Hepatocyte (in vitro differentiated cells): ENCODE data around the gene LRP1B. TPM values are rescaled to one million over a fixed set of nuclear protein-coding genes. Genes with fewer than 3 reads are reported as not detected.
"Not testable (repeated sequence)": the region's sequence is repeated elsewhere in the genome, so short reads cannot be mapped to it uniquely, and the experiment has no call there.

ENCODE experiments used
- DNase-seq: peaks from one replicate; pipeline ENCODE4 v3.0.0-alpha.2; 2016; ENCODE audit warnings: low spot score
- H2AFZ ChIP-seq: fragments of 200-600 bp; sonication (generic); 2 replicates; pipeline ENCODE4 v1.6.0; 2016; ENCODE audit warnings: antibody characterized with exemption, mild to moderate bottlenecking
- H3K27ac ChIP-seq: fragments of 200-600 bp; sonication (generic); 2 replicates; pipeline ENCODE4 v1.5.1; 2016; ENCODE audit warnings: mild to moderate bottlenecking
- H3K27me3 ChIP-seq: fragments of 200-600 bp; sonication (generic); 2 replicates; pipeline ENCODE4 v1.6.1; 2016
- H3K36me3 ChIP-seq: fragments of 200-600 bp; sonication (generic); replicated peaks from 2 replicates; pipeline ENCODE4 v1.5.1; 2016; ENCODE audit warnings: low read depth; ENCODE audit not compliant: insufficient read depth
- H3K4me1 ChIP-seq: fragments of 200-600 bp; sonication (generic); 2 replicates; pipeline ENCODE4 v1.5.1; 2016; ENCODE audit warnings: mild to moderate bottlenecking, moderate library complexity; ENCODE audit not compliant: insufficient read depth
- H3K4me2 ChIP-seq: fragments of 200-600 bp; sonication (generic); 2 replicates; pipeline ENCODE4 v1.6.0; 2016
- H3K4me3 ChIP-seq: fragments of 200-600 bp; sonication (generic); 2 replicates; pipeline ENCODE4 v1.5.1; 2016; ENCODE audit warnings: mild to moderate bottlenecking
- H3K79me2 ChIP-seq: fragments of 200-600 bp; sonication (generic); 2 replicates; pipeline ENCODE4 v1.6.0; 2017; ENCODE audit warnings: mild to moderate bottlenecking
- H3K9me2 ChIP-seq: fragments of 200-600 bp; sonication (generic); replicated peaks from 2 replicates; pipeline ENCODE4 v1.6.0; 2017; ENCODE audit warnings: mild to moderate bottlenecking; ENCODE audit not compliant: insufficient read depth
- H3K9me3 ChIP-seq: fragments of 200-600 bp; sonication (generic); 2 replicates; pipeline ENCODE4 v1.5.1; 2016; ENCODE audit warnings: low read depth, mild to moderate bottlenecking
- H4K20me1 ChIP-seq: fragments of 200-600 bp; sonication (generic); 2 replicates; pipeline ENCODE4 v1.6.0; 2016; ENCODE audit warnings: mild to moderate bottlenecking; ENCODE audit not compliant: insufficient read depth, poor library complexity, severe bottlenecking
- EZH2 ChIP-seq: fragments of 200-600 bp; sonication (generic); IDR thresholded peaks from 2 replicates; pipeline ENCODE4 v1.6.1; 2016; ENCODE audit warnings: antibody characterized with exemption, mild to moderate bottlenecking, borderline replicate concordance
- EZH2phosphoT487 ChIP-seq: fragments of 200-600 bp; sonication (generic); IDR thresholded peaks from one replicate; pipeline ENCODE4 v1.6.1; 2018; ENCODE audit warnings: antibody characterized with exemption, mild to moderate bottlenecking, low read depth, moderate library complexity; ENCODE audit not compliant: unreplicated experiment, severe bottlenecking
- WGBS: methylation state at CpG from one replicate; pipeline ENCODE4 v1.1.6; 2016; ENCODE audit warnings: low lambda C conversion rate; ENCODE audit errors: missing lambda C conversion rate; 5-methylcytosine and 5-hydroxymethylcytosine counted together
- polyA plus RNA-seq: library from polyadenylated mRNA; unstranded; fragments of >200 nt; fragmentation: Nextera tagmentation; extraction: Ambion mirVana; gene quantifications from 2 replicates; pipeline ENCODE4 v1.2.1, GENCODE V29; 2016
- total RNA-seq: library from RNA; depleted of rRNA; stranded (reverse); fragments of >200 nt; gene quantifications from 2 replicates; pipeline ENCODE4 v1.2.3, GENCODE V29; 2014
- TF ChIP-seq, protein P1 (sequence below): fragments of 200-600 bp; sonication (generic); IDR thresholded peaks from 2 replicates; pipeline ENCODE4 v1.5.1; 2016; ENCODE audit warnings: antibody characterized with exemption, mild to moderate bottlenecking; ENCODE audit not compliant: poor library complexity

Gene LRP1B
- total and polyA plus RNA-seq, 2 experiments from 2014 or later, result 0.65 to 2.0 TPM

DNA sequence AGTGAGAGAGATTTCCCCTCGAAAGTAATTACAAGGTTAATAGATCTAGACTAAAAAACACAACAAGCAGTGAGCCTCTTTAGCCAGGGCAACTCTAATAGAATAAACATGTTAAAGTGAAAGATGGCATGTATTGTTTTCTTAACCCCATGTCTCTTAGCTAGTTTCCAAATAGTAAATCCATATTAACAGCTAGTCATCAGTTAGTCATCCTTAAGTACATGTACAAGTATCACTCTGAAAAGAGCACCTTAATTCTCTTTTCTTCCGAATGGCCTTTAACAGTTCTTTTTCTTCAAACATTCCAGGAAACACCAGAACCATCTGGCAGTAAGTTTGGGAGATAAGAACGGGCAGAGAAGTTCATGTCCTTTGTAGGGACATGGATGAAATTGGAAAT is 1480.0 kb downstream of the LRP1B start:
- no peaks in the 10 kb centered on the region for H3K9me3 ChIP-seq
- 69% methylated on average over 3 of the region's 3 CpGs for WGBS
- no peak overlapping the region for H3K4me3 ChIP-seq
- no peaks in the 10 kb centered on the region for H3K4me1 ChIP-seq
- no peaks in the 10 kb centered on the region for H3K79me2 ChIP-seq
- no peak for TF ChIP-seq EZH2
- no peak for TF ChIP-seq EZH2phosphoT487
- TF ChIP-seq, protein P1, sequence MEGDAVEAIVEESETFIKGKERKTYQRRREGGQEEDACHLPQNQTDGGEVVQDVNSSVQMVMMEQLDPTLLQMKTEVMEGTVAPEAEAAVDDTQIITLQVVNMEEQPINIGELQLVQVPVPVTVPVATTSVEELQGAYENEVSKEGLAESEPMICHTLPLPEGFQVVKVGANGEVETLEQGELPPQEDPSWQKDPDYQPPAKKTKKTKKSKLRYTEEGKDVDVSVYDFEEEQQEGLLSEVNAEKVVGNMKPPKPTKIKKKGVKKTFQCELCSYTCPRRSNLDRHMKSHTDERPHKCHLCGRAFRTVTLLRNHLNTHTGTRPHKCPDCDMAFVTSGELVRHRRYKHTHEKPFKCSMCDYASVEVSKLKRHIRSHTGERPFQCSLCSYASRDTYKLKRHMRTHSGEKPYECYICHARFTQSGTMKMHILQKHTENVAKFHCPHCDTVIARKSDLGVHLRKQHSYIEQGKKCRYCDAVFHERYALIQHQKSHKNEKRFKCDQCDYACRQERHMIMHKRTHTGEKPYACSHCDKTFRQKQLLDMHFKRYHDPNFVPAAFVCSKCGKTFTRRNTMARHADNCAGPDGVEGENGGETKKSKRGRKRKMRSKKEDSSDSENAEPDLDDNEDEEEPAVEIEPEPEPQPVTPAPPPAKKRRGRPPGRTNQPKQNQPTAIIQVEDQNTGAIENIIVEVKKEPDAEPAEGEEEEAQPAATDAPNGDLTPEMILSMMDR, result no peak
- no peak overlapping the region for H3K4me2 ChIP-seq
- H3K36me3 ChIP-seq, result no peaks in the 10 kb centered on the region
- no peaks in the 10 kb centered on the region for H4K20me1 ChIP-seq
- H3K27ac ChIP-seq, result no peak overlapping the region
- H3K27me3 ChIP-seq, result no peaks in the 10 kb centered on the region
- no peak overlapping the region for H2AFZ ChIP-seq
- DNase-seq, result no peak
- H3K9me2 ChIP-seq, result no peaks in the 10 kb centered on the region

DNA sequence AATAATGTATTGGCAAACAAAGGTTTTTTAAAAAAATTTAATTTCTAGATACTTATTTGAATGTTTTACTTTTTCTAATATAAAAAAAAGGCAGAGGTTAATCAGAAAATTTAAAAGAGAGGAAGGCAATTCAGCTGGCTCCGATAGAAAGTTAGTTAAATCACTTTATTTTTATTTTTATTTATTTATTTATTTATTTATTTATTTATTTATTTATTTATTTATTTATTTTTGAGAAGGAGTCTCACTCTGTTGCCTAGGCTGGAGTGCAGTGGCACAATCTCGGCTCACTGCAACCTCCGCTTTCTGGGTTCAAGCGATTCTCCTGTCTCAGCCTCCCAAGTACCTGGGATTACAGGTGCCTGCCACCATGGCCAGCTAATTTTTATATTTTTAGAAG is 1480.7 kb downstream of the LRP1B start:
- H3K4me2 ChIP-seq, H3K4me1 ChIP-seq, H3K79me2 ChIP-seq, H4K20me1 ChIP-seq, H3K27ac ChIP-seq, H3K4me3 ChIP-seq, H3K9me2 ChIP-seq, H3K27me3 ChIP-seq, H3K9me3 ChIP-seq, H2AFZ ChIP-seq, DNase-seq, H3K36me3 ChIP-seq: not testable (repeated sequence)
- 98% methylated on average over 4 of the region's 4 CpGs for WGBS

DNA sequence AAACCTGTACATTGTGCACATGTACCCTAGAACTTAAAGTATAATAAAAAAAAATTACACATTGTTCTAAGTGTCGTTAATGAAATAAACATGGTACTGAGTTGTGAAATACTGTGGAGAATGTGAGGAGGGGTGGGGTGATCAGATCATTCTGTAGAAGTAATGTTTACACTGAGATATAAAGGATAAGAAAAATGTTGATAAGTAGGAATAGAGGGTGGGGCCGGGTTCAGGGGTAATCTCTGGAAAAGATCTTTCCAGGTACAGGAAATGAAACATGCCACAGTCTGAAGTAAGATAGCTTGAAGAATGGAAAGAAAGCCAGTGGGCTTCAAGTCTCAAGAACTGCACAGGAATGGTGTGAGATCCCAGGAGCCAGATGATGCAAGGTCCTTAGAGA is 1482.4 kb downstream of the LRP1B start:
- Histone ChIP-seq H3K36me3 (no peaks in the 10 kb centered on the region), H2AFZ (no peak overlapping the region), H3K79me2 (no peaks in the 10 kb centered on the region), H3K9me2 (no peaks in the 10 kb centered on the region), H3K4me2 (peak overlapping the region; percentile 13), H3K27ac (no peak overlapping the region), H3K27me3 (no peaks in the 10 kb centered on the region), H3K9me3 (no peaks in the 10 kb centered on the region), H3K4me3 (no peak overlapping the region), H3K4me1 (no peaks in the 10 kb centered on the region), H4K20me1 (no peaks in the 10 kb centered on the region)
- 65% methylated on average over 2 of the region's 2 CpGs for WGBS
- no peak for TF ChIP-seq EZH2
- TF ChIP-seq EZH2phosphoT487, result no peak
- TF ChIP-seq, protein P1, result no peak
- no peak for DNase-seq

DNA sequence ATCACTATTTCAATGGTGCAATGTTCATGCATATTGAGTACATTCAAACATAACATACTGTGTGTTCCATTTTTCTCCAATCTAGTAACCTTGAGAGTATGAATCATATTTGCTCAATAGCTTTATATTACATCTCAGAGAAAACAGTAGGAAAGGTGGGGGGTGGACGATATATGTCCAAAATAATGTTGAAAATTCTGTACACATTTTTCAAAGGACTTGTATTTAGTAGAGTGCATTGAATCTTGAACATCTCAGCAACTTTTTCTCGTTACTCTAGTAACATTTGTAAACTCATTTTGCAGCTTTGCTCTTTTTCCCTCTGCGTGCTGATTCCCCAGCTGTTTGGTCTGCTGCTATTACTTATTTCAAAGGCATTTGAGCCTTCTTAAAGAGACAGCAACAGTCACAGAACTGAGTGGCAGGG is 1487.0 kb downstream of the LRP1B start:
- Histone ChIP-seq H3K4me3 (no peak overlapping the region), H3K4me1 (no peaks in the 10 kb centered on the region), H3K9me3 (no peaks in the 10 kb centered on the region), H4K20me1 (no peaks in the 10 kb centered on the region), H3K36me3 (no peaks in the 10 kb centered on the region), H3K79me2 (no peaks in the 10 kb centered on the region), H3K27ac (no peak overlapping the region), H3K27me3 (no peaks in the 10 kb centered on the region), H3K9me2 (no peaks in the 10 kb centered on the region), H2AFZ (no peak overlapping the region), H3K4me2 (peak overlapping the region; percentile 15)
- TF ChIP-seq EZH2 (no peak), EZH2phosphoT487 (no peak)
- TF ChIP-seq, protein P1, result no peak
- peak; percentile 24 for DNase-seq
- 33% methylated on average over 3 of the region's 3 CpGs for WGBS
